Measurements from ENCODE around the gene FHIT.

DNA sequence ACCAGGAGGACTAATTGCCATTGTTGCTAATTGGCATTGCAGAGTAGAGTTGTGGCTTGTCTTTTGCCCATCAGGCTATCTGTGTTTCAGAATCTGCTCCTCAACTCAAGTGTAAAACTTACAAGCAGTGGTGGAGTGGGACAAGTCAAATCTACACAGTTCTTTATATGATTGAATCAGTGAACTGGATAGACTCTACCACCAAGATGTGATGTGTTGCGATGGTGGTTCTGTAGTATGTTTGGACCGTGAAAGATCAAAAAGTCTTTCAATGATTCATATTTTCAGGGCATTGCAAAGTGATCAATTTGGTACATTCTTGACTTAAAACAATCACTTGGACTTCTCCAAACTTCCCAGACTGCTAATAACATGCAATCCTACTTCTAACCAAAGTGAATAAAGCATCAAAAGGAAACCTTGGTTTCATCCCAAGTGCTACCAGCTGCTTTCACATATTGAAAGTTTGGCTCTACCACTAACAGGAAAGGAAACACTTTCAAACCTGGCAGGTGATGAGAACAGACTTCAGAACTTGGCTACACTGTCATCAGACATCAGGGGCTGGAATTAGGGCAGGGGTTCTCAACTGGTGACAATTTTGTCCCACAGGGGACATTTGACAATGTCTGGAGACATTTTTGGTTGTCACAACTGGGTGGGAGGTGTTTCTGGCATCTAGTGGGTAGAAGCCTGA is 1356.7 kb downstream of the FHIT start:
- TF ChIP-seq POLR2A (IDR thresholded peaks at IDR 0.05; ENCODE audit: low read depth, low read length) (no peak), CTCF (IDR thresholded peaks at IDR 0.05 in 2 of 3, conservative IDR thresholded peaks at IDR 0.05 in 1 of 3; ENCODE audit: control insufficient read depth in 2 of 3, extremely low read depth in 1 of 3, insufficient read depth in 1 of 3, low read depth in 3 of 3, low read length in 3 of 3) (no peak)
- TF ChIP-seq, protein P1, sequence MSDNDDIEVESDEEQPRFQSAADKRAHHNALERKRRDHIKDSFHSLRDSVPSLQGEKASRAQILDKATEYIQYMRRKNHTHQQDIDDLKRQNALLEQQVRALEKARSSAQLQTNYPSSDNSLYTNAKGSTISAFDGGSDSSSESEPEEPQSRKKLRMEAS (IDR thresholded peaks at IDR 0.05; ENCODE audit: low read depth, low read length) = no peak
